Measurements from ENCODE around the gene BRPF1. TPM values are rescaled to one million over a fixed set of nuclear protein-coding genes. Genes with fewer than 3 reads are reported as not detected.

The BRPF1 gene
- total RNA-seq, 1 donor from 2014 or later = 30.6 TPM

GRCh38 chr3:9765865-9766264 lies 34.3 kb downstream of the BRPF1 start:
- Mint-ChIP-seq H3K9me3 (ENCODE audit: unreplicated experiment) (peaks cover 6% of the 10 kb centered on the region), H3K4me3 (ENCODE audit: unreplicated experiment) (no peak overlapping the region), H3K27ac (ENCODE audit: unreplicated experiment) (no peak overlapping the region), H3K4me1 (ENCODE audit: low read depth, unreplicated experiment) (peaks cover 12% of the 10 kb centered on the region), H3K27me3 (ENCODE audit: unreplicated experiment) (peaks cover 11% of the 10 kb centered on the region), H3K36me3 (ENCODE audit: unreplicated experiment) (no peaks in the 10 kb centered on the region)
- no peak for TF ChIP-seq CTCF (IDR thresholded peaks at IDR 0.05; ENCODE audit: partially characterized antibody, unreplicated experiment)
- DNase-seq = no peak

GRCh38 chr3:9767418-9767817 lies 35.9 kb downstream of the BRPF1 start:
- no peak for DNase-seq
- H3K4me3 Mint-ChIP-seq (ENCODE audit: unreplicated experiment) = no peak overlapping the region
- TF ChIP-seq CTCF (IDR thresholded peaks at IDR 0.05; ENCODE audit: partially characterized antibody, unreplicated experiment) = no peak
- H3K9me3 Mint-ChIP-seq (ENCODE audit: unreplicated experiment) = peaks cover 6% of the 10 kb centered on the region
- H3K27ac Mint-ChIP-seq (ENCODE audit: unreplicated experiment) = no peak overlapping the region
- no peaks in the 10 kb centered on the region for H3K36me3 Mint-ChIP-seq (ENCODE audit: unreplicated experiment)
- H3K27me3 Mint-ChIP-seq (ENCODE audit: unreplicated experiment) = peaks cover 11% of the 10 kb centered on the region
- peaks cover 12% of the 10 kb centered on the region for H3K4me1 Mint-ChIP-seq (ENCODE audit: low read depth, unreplicated experiment)

GRCh38 chr3:9768141-9768775 lies 36.7 kb downstream of the BRPF1 start:
- Mint-ChIP-seq H3K27ac (ENCODE audit: unreplicated experiment) (no peak overlapping the region), H3K27me3 (ENCODE audit: unreplicated experiment) (peaks cover 11% of the 10 kb centered on the region), H3K36me3 (ENCODE audit: unreplicated experiment) (no peaks in the 10 kb centered on the region), H3K4me3 (ENCODE audit: unreplicated experiment) (no peak overlapping the region), H3K9me3 (ENCODE audit: unreplicated experiment) (peaks cover 6% of the 10 kb centered on the region), H3K4me1 (ENCODE audit: low read depth, unreplicated experiment) (peaks cover 12% of the 10 kb centered on the region)
- DNase-seq = no peak
- TF ChIP-seq CTCF (IDR thresholded peaks at IDR 0.05; ENCODE audit: partially characterized antibody, unreplicated experiment) = no peak

- Mint-ChIP-seq H3K27me3 (ENCODE audit: unreplicated experiment) (peaks cover 11% of the 10 kb centered on the region), H3K27ac (ENCODE audit: unreplicated experiment) (peak overlapping the region; percentile 26), H3K36me3 (ENCODE audit: unreplicated experiment) (no peaks in the 10 kb centered on the region), H3K4me1 (ENCODE audit: low read depth, unreplicated experiment) (peaks cover 12% of the 10 kb centered on the region), H3K4me3 (ENCODE audit: unreplicated experiment) (peak overlapping the region; percentile 81), H3K9me3 (ENCODE audit: unreplicated experiment) (peaks cover 6% of the 10 kb centered on the region)
- no peak for DNase-seq
- TF ChIP-seq CTCF (IDR thresholded peaks at IDR 0.05; ENCODE audit: partially characterized antibody, unreplicated experiment) = no peak
Observed at GRCh38 chr3:9769012-9769411, 37.5 kb downstream of the BRPF1 start.

- Mint-ChIP-seq H3K27ac (ENCODE audit: unreplicated experiment) (peak within 1 kb of the TSS; percentile 26), H3K36me3 (ENCODE audit: unreplicated experiment) (no peaks in the 10 kb centered on the region), H3K4me1 (ENCODE audit: low read depth, unreplicated experiment) (peaks cover 12% of the 10 kb centered on the region), H3K4me3 (ENCODE audit: unreplicated experiment) (peak within 1 kb of the TSS; percentile 81), H3K9me3 (ENCODE audit: unreplicated experiment) (peaks cover 6% of the 10 kb centered on the region), H3K27me3 (ENCODE audit: unreplicated experiment) (peaks cover 11% of the 10 kb centered on the region)
- no peak for TF ChIP-seq CTCF (IDR thresholded peaks at IDR 0.05; ENCODE audit: partially characterized antibody, unreplicated experiment)
- peak; percentile 80 for DNase-seq
Observed at GRCh38 chr3:9769426-9770275, 38.1 kb downstream of the BRPF1 start, which contains the start of gene CAMK1. Gene CAMK1 (minus strand): TSS chr3:9769947. CDS start chr3:9767749, 2,198 bp downstream.

All from glutamatergic neuron (in vitro differentiated cells).